ENCODE data around the gene PIGZ. TPM values are rescaled to one million over a fixed set of nuclear protein-coding genes. Genes with fewer than 3 reads are reported as not detected.

The PIGZ gene
- total and polyA plus RNA-seq, 12 donors, result 2.2 to 7.7 (median 6.0) TPM

DNA sequence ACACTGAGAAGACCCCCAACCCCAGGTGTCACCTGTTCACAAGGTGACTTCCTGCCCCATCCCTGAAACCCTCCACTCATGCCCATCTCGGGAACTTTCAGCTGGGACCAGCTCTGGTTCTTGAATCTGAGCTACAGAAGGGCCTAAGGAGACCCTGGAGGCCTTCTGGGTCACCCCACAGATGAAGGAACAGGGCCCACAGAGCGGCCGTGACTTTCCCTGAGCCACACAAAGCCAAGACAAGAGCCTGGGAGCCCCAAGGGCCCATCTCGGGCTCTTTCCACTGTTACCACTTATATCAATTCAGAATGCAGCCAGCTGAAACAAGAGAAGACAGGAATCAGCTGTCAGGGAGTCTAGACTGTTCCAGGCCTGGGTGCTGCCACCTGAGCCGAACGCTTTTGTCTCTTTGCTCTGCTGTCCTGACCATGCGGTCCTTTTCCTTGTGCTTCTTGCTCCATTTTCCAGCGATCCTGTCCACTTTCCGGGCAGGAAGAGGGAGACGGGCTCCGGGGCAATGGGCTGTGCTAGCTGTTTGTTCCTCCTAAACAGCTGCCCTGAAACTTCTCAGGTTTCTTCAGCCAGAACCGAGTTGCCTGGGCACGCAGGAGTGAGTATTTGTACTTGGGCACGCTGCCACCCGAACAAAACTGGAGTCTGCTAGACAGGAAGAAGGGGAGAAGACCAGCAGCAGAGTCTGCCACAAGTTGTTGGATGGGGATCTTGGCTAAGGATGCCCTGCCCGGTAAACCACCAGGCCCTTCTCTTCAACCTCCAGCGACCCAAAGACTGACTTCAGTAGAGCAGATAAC lies 28.0 kb upstream of the PIGZ start:
- H3K9me3 ChIP-seq, result peaks cover 0 to 10% (median 0%) of the 10 kb centered on the region in 11 donors
- DNase-seq (no peak), ATAC-seq (no peak)
- 81 to 82% methylated on average over 17 of the region's 17 CpGs for WGBS, 2 donors
- no peaks in the 10 kb centered on the region for H3K27me3 ChIP-seq
- intact Hi-C loops (cut with DNase I), result no loop called here
- H3K4me1 ChIP-seq, result no peaks in the 10 kb centered on the region
- H3K36me3 ChIP-seq, result no peaks in the 10 kb centered on the region
- no peak overlapping the region for H3K4me3 ChIP-seq
- H3K27ac ChIP-seq, result no peak overlapping the region
- TF ChIP-seq, protein P1, sequence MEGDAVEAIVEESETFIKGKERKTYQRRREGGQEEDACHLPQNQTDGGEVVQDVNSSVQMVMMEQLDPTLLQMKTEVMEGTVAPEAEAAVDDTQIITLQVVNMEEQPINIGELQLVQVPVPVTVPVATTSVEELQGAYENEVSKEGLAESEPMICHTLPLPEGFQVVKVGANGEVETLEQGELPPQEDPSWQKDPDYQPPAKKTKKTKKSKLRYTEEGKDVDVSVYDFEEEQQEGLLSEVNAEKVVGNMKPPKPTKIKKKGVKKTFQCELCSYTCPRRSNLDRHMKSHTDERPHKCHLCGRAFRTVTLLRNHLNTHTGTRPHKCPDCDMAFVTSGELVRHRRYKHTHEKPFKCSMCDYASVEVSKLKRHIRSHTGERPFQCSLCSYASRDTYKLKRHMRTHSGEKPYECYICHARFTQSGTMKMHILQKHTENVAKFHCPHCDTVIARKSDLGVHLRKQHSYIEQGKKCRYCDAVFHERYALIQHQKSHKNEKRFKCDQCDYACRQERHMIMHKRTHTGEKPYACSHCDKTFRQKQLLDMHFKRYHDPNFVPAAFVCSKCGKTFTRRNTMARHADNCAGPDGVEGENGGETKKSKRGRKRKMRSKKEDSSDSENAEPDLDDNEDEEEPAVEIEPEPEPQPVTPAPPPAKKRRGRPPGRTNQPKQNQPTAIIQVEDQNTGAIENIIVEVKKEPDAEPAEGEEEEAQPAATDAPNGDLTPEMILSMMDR (IDR thresholded peaks at IDR 0.05), result no peak

DNA sequence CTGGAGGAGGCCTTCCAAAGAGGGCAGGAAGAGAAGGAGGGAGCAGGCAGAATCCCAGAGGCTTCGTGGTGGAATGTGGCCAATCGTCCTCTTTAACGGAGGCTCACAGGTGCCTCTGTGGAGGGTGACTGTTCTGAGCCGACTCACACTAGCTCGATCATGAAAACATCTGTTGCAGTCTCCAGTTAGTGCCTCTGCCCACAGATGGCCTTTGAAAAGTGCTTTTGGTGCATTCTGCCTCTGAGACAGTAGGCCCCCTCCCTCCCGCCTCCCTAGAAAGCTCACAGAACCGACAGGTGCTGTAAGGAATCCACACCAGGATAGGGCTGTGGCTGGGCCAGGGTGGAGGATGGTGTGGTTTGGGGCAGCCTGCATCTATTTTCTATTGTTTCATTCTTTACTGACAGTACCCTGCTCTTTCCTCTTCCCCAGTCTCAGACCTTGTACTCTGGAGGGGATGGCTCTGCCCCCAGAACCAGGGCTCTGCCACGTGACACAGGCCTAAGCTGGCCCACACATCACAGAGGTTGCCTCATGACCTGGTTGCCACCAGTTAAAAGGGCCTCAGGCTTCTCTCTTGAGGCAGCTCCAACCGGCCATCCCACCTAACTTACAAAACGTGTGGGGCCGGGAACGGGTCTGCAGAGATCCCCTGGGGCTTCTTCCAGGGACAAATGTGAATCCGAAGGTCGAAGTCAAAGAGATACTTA lies 27.2 kb upstream of the PIGZ start:
- ATAC-seq, result no peak
- no peaks in the 10 kb centered on the region for H3K27me3 ChIP-seq
- H3K9me3 ChIP-seq, result peaks cover 0 to 10% (median 0%) of the 10 kb centered on the region in 11 donors
- TF ChIP-seq, protein P1 (IDR thresholded peaks at IDR 0.05), result no peak
- no peak overlapping the region for H3K4me3 ChIP-seq
- intact Hi-C loops (cut with DNase I), result no loop called here
- H3K4me1 ChIP-seq, result no peaks in the 10 kb centered on the region
- no peak overlapping the region for H3K27ac ChIP-seq
- no peaks in the 10 kb centered on the region for H3K36me3 ChIP-seq
- no peak for DNase-seq
- 77 to 83% methylated on average over 14 of the region's 14 CpGs for WGBS, 2 donors

DNA sequence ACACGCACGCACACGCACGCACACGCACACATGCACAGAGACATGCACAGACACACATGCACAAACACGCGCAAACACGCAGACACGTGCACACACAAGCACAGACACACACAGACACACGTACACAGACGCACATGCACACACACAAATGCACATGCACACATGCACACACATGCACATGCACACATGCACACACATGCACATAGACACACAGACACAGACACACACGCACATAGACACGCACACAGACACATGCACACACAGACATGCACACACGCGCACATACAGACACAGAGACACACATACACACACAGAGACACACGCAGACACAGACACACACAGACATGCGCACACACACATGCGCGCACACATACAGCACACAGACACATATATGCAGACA lies 26.4 kb upstream of the PIGZ start:
- ATAC-seq (no peak), DNase-seq (no peak)
- WGBS, 2 donors, result 95 to 96% methylated on average over 19 of the region's 19 CpGs
- intact Hi-C loops (cut with DNase I), result no loop called here
- Histone ChIP-seq H3K4me1 (no peaks in the 10 kb centered on the region), H3K4me3 (no peak overlapping the region), H3K27ac (no peak overlapping the region), H3K9me3 (peaks cover 0 to 10% (median 0%) of the 10 kb centered on the region in 11 donors), H3K27me3 (no peaks in the 10 kb centered on the region), H3K36me3 (no peaks in the 10 kb centered on the region)
- TF ChIP-seq, protein P1 (IDR thresholded peaks at IDR 0.05), result no peak

DNA sequence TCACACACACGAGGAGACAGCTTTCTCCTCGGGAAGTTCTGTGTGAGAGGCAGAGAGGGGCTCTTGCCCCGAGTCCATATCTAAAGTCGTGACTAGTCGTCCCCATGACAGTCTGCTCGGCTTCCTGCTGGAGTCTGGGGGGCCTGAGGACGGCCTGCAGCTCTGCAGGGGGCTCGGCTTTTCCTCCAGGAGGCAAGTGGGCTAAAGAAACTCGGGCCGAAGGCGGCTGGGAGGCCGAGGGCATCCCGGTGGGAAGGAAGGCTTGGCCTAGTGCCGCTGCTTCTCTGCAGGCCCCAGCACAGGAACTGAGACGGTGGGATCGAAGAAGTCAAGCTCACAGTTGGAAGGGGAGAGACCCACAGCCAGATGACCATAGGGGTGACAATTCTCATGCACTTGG lies 25.4 kb upstream of the PIGZ start:
- Histone ChIP-seq H3K4me3 (no peak overlapping the region), H3K27ac (no peak overlapping the region), H3K9me3 (peaks cover 0 to 7% (median 0%) of the 10 kb centered on the region in 11 donors), H3K27me3 (no peaks in the 10 kb centered on the region), H3K4me1 (peaks cover 0 to 6% (median 0%) of the 10 kb centered on the region in 9 donors), H3K36me3 (no peaks in the 10 kb centered on the region)
- TF ChIP-seq, protein P1 (IDR thresholded peaks at IDR 0.05), result no peak
- DNase-seq (no peak), ATAC-seq (no peak)
- intact Hi-C loops (cut with DNase I), result no loop called here
- 61 to 62% methylated on average over 16 of the region's 16 CpGs for WGBS, 2 donors

All from heart right ventricle (tissue), 16 donors.